Ureter (tissue), 1 donor: ENCODE data around the gene SCAF8. TPM values are rescaled to one million over a fixed set of nuclear protein-coding genes. Genes with fewer than 3 reads are reported as not detected.
"Not testable (repeated sequence)": the region's sequence is repeated elsewhere in the genome, so short reads cannot be mapped to it uniquely, and the experiment has no call there.

ENCODE experiments used
- DNase-seq: peaks from one replicate; pipeline ENCODE4 v3.0.0-alpha.2; 2020; ENCODE audit warnings: low spot score
- total RNA-seq: library from RNA; stranded (reverse); gene quantifications from one replicate; pipeline ENCODE4 v1.2.4, GENCODE V29; 2023
- donor health status: DM: yes; HTN: yes; CAD: no.

SCAF8 gene
- total RNA-seq, 1 donor from 2014 or later = 73.3 TPM

DNA sequence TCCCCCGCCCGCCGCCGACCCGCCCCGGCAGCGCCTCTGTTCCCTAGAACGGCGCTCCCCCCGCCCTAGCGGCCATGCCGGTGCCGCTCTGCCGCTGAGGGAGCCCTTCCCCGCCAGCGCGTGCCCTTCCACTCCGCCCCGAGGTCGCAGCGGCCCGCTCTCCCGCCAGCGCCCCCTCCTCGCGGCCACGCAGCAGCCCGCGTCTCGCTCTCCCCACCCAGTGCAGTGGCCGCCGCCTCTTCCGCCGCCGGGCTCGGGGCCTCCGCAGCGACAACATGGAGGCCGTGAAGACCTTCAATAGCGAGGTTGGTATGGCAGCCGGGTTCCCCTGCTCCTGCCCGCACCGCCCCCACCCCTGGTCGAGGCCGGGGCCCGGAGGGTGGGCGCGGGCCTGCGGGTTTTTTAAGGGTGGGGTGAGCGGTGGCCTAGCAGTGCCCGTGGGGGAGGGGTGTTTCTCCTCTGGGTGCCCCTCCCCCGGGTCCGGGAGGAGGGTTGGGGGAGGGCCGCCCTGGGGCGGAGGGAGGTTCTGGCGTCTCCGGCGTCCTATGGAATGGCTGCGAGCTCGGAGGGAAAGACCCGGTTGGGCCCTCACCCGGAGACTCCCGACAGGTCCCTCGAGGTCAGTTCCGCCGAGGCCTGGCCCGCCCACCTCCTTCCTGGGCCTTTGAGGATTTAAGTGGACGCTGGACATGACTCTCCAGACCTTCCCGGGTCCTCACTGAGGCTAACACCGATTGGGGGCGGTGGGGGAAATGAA, 588 bp downstream of the SCAF8 start:
- DNase-seq = peak; percentile 97

GRCh38 chr6:154736618-154737259, 3.5 kb downstream of the SCAF8 start:
- DNase-seq = no peak

DNA sequence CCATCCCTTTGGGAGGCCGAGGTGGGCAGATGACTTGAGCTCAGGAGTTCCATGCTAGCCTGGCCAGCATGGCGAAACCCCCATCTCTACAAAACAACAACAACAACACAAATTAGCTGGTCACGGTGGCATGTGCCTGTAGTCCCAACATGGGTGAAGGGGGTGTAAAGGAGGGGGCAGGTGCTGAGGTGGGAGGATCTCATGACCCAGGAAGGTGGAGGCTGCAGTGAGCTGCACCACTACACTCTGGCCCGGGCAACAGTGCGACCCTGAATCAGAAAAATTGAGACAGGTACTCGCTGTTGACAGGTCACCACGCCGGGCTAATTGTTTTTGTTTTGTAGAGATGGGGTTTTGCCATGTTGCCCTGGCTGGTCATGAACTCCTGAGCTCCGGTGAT, 4.2 kb downstream of the SCAF8 start:
- no peak for DNase-seq

- no peak for DNase-seq
Observed at GRCh38 chr6:154738551-154738961, 5.3 kb downstream of the SCAF8 start.

DNA sequence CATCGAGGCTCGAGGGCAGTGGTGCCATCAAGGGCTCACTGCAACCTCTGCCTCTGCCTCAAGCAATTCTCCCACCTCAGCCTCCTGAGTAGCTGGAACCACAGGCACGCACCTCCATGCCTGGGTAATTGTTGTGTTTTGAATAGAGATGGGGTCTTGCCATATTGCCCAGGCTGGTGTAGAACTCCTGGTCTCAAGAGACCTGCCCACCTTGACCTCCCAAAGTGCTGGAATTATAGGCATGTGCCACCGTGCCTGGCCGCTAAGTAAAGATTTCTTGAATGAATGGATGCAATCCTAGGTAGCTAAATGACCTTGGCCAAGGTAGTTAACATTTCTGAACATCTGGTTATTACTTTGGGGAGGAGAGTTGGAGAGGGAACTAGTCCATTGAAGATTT, 7.4 kb downstream of the SCAF8 start:
- no peak for DNase-seq

GRCh38 chr6:154742891-154743290, 9.7 kb downstream of the SCAF8 start:
- DNase-seq = no peak

GRCh38 chr6:154744029-154744745, 11.0 kb downstream of the SCAF8 start:
- DNase-seq = not testable (repeated sequence)

- DNase-seq = no peak
Observed at GRCh38 chr6:154745243-154745642, 12.0 kb downstream of the SCAF8 start.

GRCh38 chr6:154749341-154749740, 16.1 kb downstream of the SCAF8 start:
- no peak for DNase-seq

DNA sequence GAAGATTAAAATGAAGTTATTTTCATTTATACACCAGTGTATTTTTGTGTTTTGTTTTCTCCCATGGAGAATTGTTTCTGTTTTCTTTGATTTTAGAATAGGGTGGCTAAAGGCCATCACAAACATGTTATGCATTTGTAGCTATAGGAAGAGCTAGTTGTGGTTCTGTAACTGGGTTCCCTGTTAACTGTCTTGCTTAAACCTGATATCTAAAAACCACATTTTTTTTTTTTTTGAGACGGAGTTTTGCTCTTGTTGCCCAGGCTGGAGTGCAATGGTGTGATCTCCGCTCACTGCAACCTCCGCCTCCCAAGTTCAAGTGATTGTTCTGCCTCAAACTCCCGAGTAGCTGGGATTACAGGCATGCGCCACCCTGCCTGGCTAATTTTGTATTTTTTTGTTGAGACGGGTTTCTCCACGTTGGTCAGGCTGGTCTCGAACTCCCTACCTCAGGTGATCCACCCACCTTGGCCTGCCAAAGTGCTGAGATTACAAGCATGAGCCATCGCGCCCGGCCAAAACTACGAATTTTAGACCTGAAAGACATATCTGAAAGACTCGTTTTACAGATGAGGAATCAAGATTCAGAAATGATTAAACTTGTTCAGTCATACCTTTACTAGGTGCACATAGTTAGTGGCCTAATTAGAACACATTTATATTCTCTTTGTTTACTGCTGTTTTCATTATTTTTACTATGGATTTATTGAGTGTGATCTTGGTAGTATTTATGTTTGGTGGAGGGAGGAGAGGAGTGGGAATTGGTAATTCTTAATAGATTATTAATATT, 18.0 kb downstream of the SCAF8 start:
- DNase-seq = no peak

GRCh38 chr6:154752022-154752421, 18.8 kb downstream of the SCAF8 start:
- no peak for DNase-seq

DNA sequence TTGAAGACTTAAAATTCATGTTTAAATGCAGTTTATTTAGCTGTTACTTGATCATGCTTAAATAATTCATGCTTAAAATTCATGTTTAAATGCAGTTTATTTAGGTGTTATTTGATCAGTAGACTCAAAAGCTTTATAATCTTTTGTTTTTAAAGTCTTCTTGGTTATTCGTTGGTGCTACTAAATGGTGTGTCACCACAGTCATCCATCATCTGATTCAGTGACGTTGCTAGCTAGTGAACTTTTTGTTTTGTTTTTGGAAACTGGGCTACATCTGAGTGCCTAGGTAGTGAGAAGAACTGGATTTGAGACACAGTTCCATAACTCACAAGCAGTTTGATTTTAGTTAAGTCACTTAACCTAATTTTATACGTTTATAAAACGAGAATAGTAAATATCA, 20.9 kb downstream of the SCAF8 start:
- DNase-seq = no peak

DNA sequence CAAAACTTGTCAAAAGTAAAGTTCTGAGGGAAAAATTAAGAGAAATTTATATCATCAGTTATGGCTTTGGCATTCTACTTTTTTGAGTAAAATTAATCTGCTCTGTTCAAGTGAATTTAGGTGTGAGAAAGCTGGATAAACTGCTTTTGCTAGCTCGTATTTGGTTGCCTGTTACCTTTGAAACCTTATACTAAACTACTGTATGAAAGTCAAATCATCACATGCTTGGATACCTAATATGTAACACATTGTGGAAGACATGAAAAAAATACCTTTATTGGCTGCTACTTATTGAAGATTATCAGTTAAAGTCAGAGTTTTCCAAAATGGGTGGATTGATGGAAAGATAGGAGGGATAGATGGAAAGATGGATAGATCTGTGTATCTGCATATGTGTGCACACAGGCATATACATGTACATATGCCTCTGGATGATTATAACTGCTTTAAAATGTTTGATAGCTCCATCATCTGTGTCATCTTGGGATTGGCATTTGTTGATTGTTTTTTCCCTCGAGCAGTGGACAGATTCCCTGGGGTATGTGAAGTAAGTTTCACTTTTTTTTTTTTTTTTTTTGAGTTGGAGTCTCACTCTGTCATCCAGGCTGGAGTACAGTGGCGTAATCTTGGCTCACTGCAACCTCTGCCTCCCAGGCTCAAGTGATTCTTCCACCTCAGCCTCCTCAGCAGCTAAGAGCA, 24.3 kb downstream of the SCAF8 start:
- no peak for DNase-seq

DNA sequence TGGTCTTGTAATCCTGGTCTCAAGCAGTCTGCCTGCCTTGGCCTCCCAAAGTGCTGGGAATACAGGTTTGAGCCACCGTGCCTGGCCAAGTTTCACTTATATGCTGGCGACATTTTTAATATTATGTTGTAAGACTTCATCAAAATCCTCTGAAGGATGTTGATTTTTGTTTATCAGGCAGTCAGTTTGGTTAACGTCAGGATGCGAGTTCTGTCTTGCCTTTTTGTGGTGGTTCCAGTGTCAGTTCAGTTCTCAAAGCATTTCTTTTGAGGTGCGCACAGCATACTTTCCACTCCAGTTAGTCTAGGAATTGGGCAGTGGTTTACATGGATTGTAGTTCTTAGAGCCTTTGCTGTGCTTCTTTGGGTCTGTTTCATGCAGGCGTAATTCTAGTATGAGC, 24.9 kb downstream of the SCAF8 start:
- no peak for DNase-seq

DNA sequence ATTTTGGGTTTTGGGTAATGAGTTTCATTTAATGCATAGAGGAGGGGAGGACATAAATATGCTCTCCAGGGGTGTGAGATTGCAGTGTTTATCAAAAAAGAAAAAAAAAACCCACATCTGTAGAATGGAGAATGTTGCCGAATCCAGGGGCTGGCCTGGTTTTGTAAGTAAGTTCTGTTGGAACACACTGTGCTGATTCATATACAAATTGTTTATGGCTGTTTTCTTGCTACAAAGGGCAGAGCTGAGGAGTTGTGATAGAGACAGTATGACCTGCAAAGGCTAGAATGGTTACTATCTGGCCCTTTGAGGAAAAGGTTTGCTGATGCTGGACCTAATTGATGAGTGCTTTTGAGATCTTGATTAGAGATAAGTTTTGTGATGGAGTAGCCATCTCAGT, 30.4 kb downstream of the SCAF8 start:
- DNase-seq = no peak

DNA sequence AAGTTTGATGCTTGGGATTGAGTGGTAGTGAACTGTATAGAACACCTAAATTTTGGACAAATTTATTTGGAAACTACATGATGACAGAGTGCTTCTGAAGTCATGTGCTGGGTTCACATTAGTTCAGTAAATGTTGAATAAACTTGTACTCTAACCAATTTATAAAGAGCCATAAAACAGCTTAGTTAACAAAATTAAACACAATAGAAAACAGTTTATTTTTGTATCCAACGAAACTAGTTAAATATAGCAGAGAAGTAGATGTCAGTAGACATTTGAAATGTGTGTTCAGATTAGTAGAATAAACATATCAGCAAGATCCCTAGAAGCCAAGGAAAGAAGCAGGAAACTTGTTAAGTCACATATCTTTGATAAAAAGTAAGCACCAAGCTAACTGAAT, 32.1 kb downstream of the SCAF8 start:
- no peak for DNase-seq

DNA sequence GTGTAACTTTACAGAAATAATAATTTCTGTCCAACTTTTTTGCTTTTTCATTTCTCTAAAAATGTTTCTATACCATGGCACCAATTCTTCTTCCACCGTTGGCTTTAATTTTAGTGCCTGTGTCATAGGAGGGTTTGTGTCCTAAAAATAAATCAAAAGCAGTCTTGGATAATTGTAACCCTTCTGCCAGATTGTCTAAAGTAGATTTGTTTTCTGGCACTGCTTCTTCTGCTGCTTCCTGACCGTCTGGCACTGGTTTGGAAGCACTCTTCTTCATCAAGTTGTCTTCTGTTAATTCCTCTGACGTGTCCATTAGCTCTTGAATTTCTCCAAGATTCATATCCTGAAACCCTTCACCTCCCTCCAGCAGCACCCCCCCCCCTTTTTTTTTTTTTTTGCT, 33.1 kb downstream of the SCAF8 start:
- no peak for DNase-seq

DNA sequence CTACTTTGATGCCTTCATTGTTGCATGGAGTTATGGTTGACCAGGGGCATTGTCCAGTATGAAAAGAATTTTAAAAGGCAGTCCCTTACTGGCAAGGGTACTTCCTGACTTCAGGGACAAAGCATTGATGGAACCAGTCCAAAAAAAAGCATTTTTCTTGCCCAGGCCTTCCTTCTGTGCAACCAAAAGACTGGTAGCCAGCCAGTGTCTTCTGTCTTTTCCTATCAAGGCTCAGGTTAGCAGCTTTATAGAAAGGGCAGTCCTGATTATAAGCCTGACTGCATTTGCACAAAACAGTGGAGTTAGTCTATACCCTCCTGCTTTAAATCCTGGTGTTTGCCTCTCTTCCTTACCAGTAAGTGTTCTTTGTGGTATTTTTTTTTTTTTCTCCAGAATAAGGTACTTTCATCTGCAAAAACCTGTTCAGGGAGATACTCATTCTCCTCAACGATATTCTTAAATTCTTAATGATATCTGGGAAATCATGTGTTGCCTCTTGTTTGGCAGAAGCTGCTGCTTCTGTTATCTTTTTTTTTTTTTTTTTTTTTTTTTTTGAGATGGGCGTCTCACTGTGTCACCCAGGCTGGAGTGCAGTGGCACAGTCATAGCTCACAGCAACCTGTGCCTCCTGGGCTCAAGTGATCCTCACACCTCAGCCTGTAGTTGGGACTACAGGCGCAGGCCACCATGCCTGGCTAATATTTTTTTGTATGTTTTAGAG, 33.9 kb downstream of the SCAF8 start:
- DNase-seq = no peak

- DNase-seq = no peak
Observed at GRCh38 chr6:154768280-154768679, 35.1 kb downstream of the SCAF8 start.

DNA sequence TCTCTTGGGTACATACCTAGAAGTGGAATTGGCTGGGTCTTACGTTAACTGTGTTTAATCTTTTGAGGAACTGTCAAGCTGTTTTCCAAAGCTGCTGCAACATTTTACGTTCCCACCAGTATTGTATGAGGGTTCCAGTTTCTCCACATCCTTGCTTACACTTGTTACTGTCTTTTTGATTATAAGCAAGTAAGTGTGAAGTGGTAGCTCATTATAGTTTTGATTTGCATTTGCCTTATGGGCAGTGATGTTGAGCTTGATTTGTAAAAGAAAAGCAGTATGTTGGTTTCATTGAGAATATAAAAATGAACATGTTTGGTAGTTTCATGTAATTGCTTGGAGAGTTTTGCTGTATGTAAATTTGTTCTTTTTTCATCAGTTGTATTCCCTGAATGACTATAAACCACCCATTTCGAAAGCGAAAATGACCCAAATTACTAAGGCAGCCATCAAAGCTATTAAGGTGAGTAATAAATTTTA, 40.4 kb downstream of the SCAF8 start:
- DNase-seq = no peak

- not testable (repeated sequence) for DNase-seq
Observed at GRCh38 chr6:154779157-154779556, 45.9 kb downstream of the SCAF8 start.
